ENCODE results near the gene NFYA.

NFYA gene

GRCh38 chr6:41122373-41122772, 49.6 kb downstream of the NFYA start:
- ChIA-PET CTCF (interaction anchor here (0.7 to 1.1 kb wide), 2 partner anchors 15 to 29 kb away, joined by 3 to 4 read pairs; no protein-coding TSS in a partner anchor), POLR2A (no interaction called here)
- Histone ChIP-seq H3K4me3 (ENCODE audit: low read depth, low read length) (no peak overlapping the region), H3K9me3 (ENCODE audit: control insufficient read depth, insufficient read depth, low read depth, low read length) (no peaks in the 10 kb centered on the region), H3K27ac (ENCODE audit: extremely low read depth, low read depth, low read length) (no peak overlapping the region), H3K36me3 (ENCODE audit: control insufficient read depth in 2 of 2, insufficient read depth in 1 of 2, low read length in 2 of 2) (no peaks in the 10 kb centered on the region), H3K4me1 (ENCODE audit: control insufficient read depth, insufficient read depth, low read length) (no peaks in the 10 kb centered on the region)
- no peak for TF ChIP-seq ZNF391 (tag by site-specific recombination; IDR thresholded peaks at IDR 0.05; ENCODE audit: borderline replicate concordance, low read depth)
- TF ChIP-seq ZNF175 (tag by site-specific recombination; IDR thresholded peaks at IDR 0.05) = no peak
- no peak for TF ChIP-seq ZNF239 (tag by site-specific recombination; IDR thresholded peaks at IDR 0.05)
- TF ChIP-seq, protein P1, sequence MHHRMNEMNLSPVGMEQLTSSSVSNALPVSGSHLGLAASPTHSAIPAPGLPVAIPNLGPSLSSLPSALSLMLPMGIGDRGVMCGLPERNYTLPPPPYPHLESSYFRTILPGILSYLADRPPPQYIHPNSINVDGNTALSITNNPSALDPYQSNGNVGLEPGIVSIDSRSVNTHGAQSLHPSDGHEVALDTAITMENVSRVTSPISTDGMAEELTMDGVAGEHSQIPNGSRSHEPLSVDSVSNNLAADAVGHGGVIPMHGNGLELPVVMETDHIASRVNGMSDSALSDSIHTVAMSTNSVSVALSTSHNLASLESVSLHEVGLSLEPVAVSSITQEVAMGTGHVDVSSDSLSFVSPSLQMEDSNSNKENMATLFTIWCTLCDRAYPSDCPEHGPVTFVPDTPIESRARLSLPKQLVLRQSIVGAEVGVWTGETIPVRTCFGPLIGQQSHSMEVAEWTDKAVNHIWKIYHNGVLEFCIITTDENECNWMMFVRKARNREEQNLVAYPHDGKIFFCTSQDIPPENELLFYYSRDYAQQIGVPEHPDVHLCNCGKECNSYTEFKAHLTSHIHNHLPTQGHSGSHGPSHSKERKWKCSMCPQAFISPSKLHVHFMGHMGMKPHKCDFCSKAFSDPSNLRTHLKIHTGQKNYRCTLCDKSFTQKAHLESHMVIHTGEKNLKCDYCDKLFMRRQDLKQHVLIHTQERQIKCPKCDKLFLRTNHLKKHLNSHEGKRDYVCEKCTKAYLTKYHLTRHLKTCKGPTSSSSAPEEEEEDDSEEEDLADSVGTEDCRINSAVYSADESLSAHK (tag by site-specific recombination; IDR thresholded peaks at IDR 0.05) = no peak
- no peak for TF ChIP-seq ZIC2 (tag by site-specific recombination; IDR thresholded peaks at IDR 0.05)
- TF ChIP-seq ZNF548 (tag by site-specific recombination; IDR thresholded peaks at IDR 0.05) = no peak
- TF ChIP-seq WT1 (tag by site-specific recombination; IDR thresholded peaks at IDR 0.05) = no peak
- no peak for TF ChIP-seq OVOL3 (tag by site-specific recombination; IDR thresholded peaks at IDR 0.05)
- TF ChIP-seq TSHZ1 (tag by site-specific recombination; IDR thresholded peaks at IDR 0.05; ENCODE audit: borderline replicate concordance) = no peak
- no peak for TF ChIP-seq ZNF2 (tag by site-specific recombination; IDR thresholded peaks at IDR 0.05)
- no peak for TF ChIP-seq ZNF394 (tag by site-specific recombination; IDR thresholded peaks at IDR 0.05; ENCODE audit: borderline replicate concordance)
- TF ChIP-seq KLF16 (tag by site-specific recombination; IDR thresholded peaks at IDR 0.05) = no peak
- no peak for TF ChIP-seq KLF7 (tag by site-specific recombination; IDR thresholded peaks at IDR 0.05; ENCODE audit: borderline replicate concordance)
- no peak for TF ChIP-seq ZNF140 (tag by site-specific recombination; IDR thresholded peaks at IDR 0.05)
- TF ChIP-seq ZNF18 (tag by site-specific recombination; IDR thresholded peaks at IDR 0.05) = no peak
- TF ChIP-seq ZNF76 (tag by site-specific recombination; IDR thresholded peaks at IDR 0.05; ENCODE audit: borderline replicate concordance, low read depth) = no peak
- TF ChIP-seq ZNF501 (tag by site-specific recombination; IDR thresholded peaks at IDR 0.05) = no peak
- TF ChIP-seq ZNF624 (tag by site-specific recombination; IDR thresholded peaks at IDR 0.05) = no peak
- TF ChIP-seq ZNF521 (tag by site-specific recombination; IDR thresholded peaks at IDR 0.05) = no peak

- H3K9me3 ChIP-seq (ENCODE audit: control insufficient read depth, insufficient read depth, low read depth, low read length) = no peaks in the 10 kb centered on the region
- no peaks in the 10 kb centered on the region for H3K36me3 ChIP-seq (ENCODE audit: control insufficient read depth in 2 of 2, insufficient read depth in 1 of 2, low read length in 2 of 2)
- ChIA-PET CTCF (interaction anchor here (0.7 kb wide), 1 partner anchor 14 kb away, joined by 3 read pairs; no protein-coding TSS in a partner anchor), POLR2A (no interaction called here)
- no peak overlapping the region for H3K4me3 ChIP-seq (ENCODE audit: low read depth, low read length)
- no peaks in the 10 kb centered on the region for H3K4me1 ChIP-seq (ENCODE audit: control insufficient read depth, insufficient read depth, low read length)
- no peak overlapping the region for H3K27ac ChIP-seq (ENCODE audit: extremely low read depth, low read depth, low read length)
- TF ChIP-seq ZSCAN23 (tag by site-specific recombination; IDR thresholded peaks at IDR 0.05) = no peak
- TF ChIP-seq RBAK (tag by site-specific recombination; IDR thresholded peaks at IDR 0.05) = no peak
- no peak for TF ChIP-seq PRDM6 (tag by site-specific recombination; IDR thresholded peaks at IDR 0.05)
- no peak for TF ChIP-seq ZNF423 (tag by site-specific recombination; IDR thresholded peaks at IDR 0.05)
- TF ChIP-seq ZNF138 (tag by site-specific recombination; IDR thresholded peaks at IDR 0.05; ENCODE audit: borderline replicate concordance) = no peak
- no peak for TF ChIP-seq PRDM1 (tag by site-specific recombination; IDR thresholded peaks at IDR 0.05)
- TF ChIP-seq ZNF707 (tag by site-specific recombination; IDR thresholded peaks at IDR 0.05) = no peak
Observed at GRCh38 chr6:41122918-41123317, 50.1 kb downstream of the NFYA start.

Measured in HEK293 (cell line).